Upper lobe of left lung (tissue), 6 donors: ENCODE results near the gene TGOLN2. TPM values are rescaled to one million over a fixed set of nuclear protein-coding genes. Genes with fewer than 3 reads are reported as not detected.

Source experiments
- ATAC-seq, 2 donors: fragments of 200-7000 bp; cut with Tn5 transposase; one replicate each; pipeline ENCODE4 v1.9.1; 2022; ENCODE audit warnings: mild to moderate bottlenecking in 2 of 2, moderate library complexity in 2 of 2; ENCODE audit not compliant: low FRiP score in 2 of 2
- DNase-seq, 2 donors: peaks; one replicate each; pipeline ENCODE4 v3.0.0-alpha.2; 2019 to 2020
- H3K27ac ChIP-seq, 4 donors: fragments of 200-600 bp; sonication (generic); one replicate each; pipeline ENCODE4 v1.5.1; 2016 to 2019
- H3K27me3 ChIP-seq, 4 donors: fragments of 200-600 bp; sonication (generic); one replicate each; pipeline ENCODE4 v1.5.1; 2017 to 2019
- H3K36me3 ChIP-seq, 4 donors: fragments of 200-600 bp; sonication (generic); one replicate each; pipeline ENCODE4 v1.5.1; 2016 to 2019
- H3K4me1 ChIP-seq, 4 donors: fragments of 200-600 bp; sonication (generic); one replicate each; pipeline ENCODE4 v1.5.1; 2018 to 2019
- H3K4me3 ChIP-seq, 4 donors: fragments of 200-600 bp; sonication (generic); one replicate each; pipeline ENCODE4 v1.5.1; 2017 to 2019; ENCODE audit warnings: mild to moderate bottlenecking in 2 of 4, moderate library complexity in 1 of 4
- H3K9me3 ChIP-seq, 4 donors: fragments of 200-600 bp; sonication (generic); one replicate each; pipeline ENCODE4 v1.5.1; 2018 to 2019
- CTCF ChIP-seq, 6 experiments: fragments of 450-650 bp in 4 of 6; fragments of 200-600 bp in 2 of 6; sonication (generic) in 2 of 6; IDR thresholded peaks; one replicate each; pipeline ENCODE4 v1.5.1; 2016 to 2019; ENCODE audit warnings: antibody characterized with exemption in 6 of 6
- EP300 ChIP-seq, 4 donors: sonication (generic); formaldehyde crosslinking; IDR thresholded peaks; one replicate each; pipeline ENCODE4 v1.5.1; 2017; ENCODE audit warnings: antibody characterized with exemption in 4 of 4, control low read depth in 2 of 4
- POLR2A ChIP-seq, 4 donors: fragments of 450-650 bp; IDR thresholded peaks; one replicate each; pipeline ENCODE4 v1.5.1; 2016 to 2017; ENCODE audit warnings: antibody characterized with exemption in 4 of 4, mild to moderate bottlenecking in 2 of 4
- POLR2AphosphoS5 ChIP-seq, 2 donors: sonication (generic); formaldehyde crosslinking; IDR thresholded peaks; one replicate each; pipeline ENCODE4 v1.5.1; 2017; ENCODE audit warnings: antibody characterized with exemption in 2 of 2
- WGBS, 2 donors: methylation state at CpG; one replicate each; pipeline ENCODE4 v1.1.5; 2017 to 2018; 5-methylcytosine and 5-hydroxymethylcytosine counted together
- total RNA-seq, 6 donors: library from RNA; depleted of rRNA in 4 of 6; stranded (reverse); fragments of >200 nt in 4 of 6; gene quantifications; one replicate each; pipeline versions ENCODE4 v1.1.0 to v1.2.1, GENCODE V29; 2016 to 2021
- donor health status: DM: no; HTN: no; CAD: no; lungs with moderate emphysema.
- donor health status: DM: no; HTN: yes; CAD: no; lungs with severe emphysema.

TGOLN2 gene
- total RNA-seq, 6 donors from 2014 or later: 128 to 172 (median 147) TPM

GRCh38 chr2:85308201-85308600 lies 19.6 kb downstream of the TGOLN2 start:
- Histone ChIP-seq H3K27me3 (no peaks in the 10 kb centered on the region), H3K9me3 (no peaks in the 10 kb centered on the region), H3K4me1 (peaks cover 11 to 23% (median 20%) of the 10 kb centered on the region in 4 donors), H3K4me3 (no peak overlapping the region), H3K27ac (peak overlapping the region in 1 of 4 donors; percentile 27), H3K36me3 (peaks cover 0 to 39% (median 21%) of the 10 kb centered on the region in 4 donors)
- ATAC-seq (no peak), DNase-seq (no peak)
- TF ChIP-seq POLR2AphosphoS5 (IDR thresholded peaks at IDR 0.05) (no peak), CTCF (IDR thresholded peaks at IDR 0.05) (no peak), EP300 (IDR thresholded peaks at IDR 0.05) (no peak), POLR2A (IDR thresholded peaks at IDR 0.05) (no peak)
- WGBS, 2 donors: 78 to 81% methylated on average over 4 to 6 of the region's 6 CpGs

- WGBS, 2 donors: 88 to 91% methylated on average over 9 of the region's 9 CpGs
- no peak for ATAC-seq
- H3K4me3 ChIP-seq: no peak overlapping the region
- TF ChIP-seq CTCF (IDR thresholded peaks at IDR 0.05) (no peak), EP300 (IDR thresholded peaks at IDR 0.05) (no peak), POLR2A (IDR thresholded peaks at IDR 0.05) (no peak), POLR2AphosphoS5 (IDR thresholded peaks at IDR 0.05) (no peak)
- H3K4me1 ChIP-seq: peaks cover 11 to 23% (median 20%) of the 10 kb centered on the region in 4 donors
- H3K27ac ChIP-seq: peak overlapping the region in 3 of 4 donors; percentile 31 to 48 (median 45)
- peaks cover 0 to 43% (median 22%) of the 10 kb centered on the region in 4 donors for H3K36me3 ChIP-seq
- H3K27me3 ChIP-seq: no peaks in the 10 kb centered on the region
- no peak for DNase-seq
- H3K9me3 ChIP-seq: no peaks in the 10 kb centered on the region
Measured at GRCh38 chr2:85307527-85307897, 20.3 kb downstream of the TGOLN2 start.

GRCh38 chr2:85303780-85304531 lies 23.8 kb downstream of the TGOLN2 start:
- ATAC-seq (no peak), DNase-seq (peak in 1 of 2 donors; percentile 52)
- no peaks in the 10 kb centered on the region for H3K27me3 ChIP-seq
- H3K9me3 ChIP-seq: no peaks in the 10 kb centered on the region
- 88 to 93% methylated on average over 26 to 28 of the region's 28 CpGs for WGBS, 2 donors
- H3K4me1 ChIP-seq: peaks cover 6 to 10% (median 6%) of the 10 kb centered on the region in 4 donors
- H3K36me3 ChIP-seq: peaks cover 0 to 43% (median 22%) of the 10 kb centered on the region in 4 donors
- no peak overlapping the region for H3K4me3 ChIP-seq
- H3K27ac ChIP-seq: no peak overlapping the region
- TF ChIP-seq EP300 (IDR thresholded peaks at IDR 0.05) (no peak), CTCF (IDR thresholded peaks at IDR 0.05) (no peak), POLR2AphosphoS5 (IDR thresholded peaks at IDR 0.05) (no peak)

GRCh38 chr2:85302121-85302520 lies 25.7 kb downstream of the TGOLN2 start:
- Histone ChIP-seq H3K4me3 (no peak overlapping the region), H3K27ac (no peak overlapping the region), H3K36me3 (peaks cover 0 to 34% (median 17%) of the 10 kb centered on the region in 4 donors), H3K27me3 (no peaks in the 10 kb centered on the region), H3K9me3 (no peaks in the 10 kb centered on the region), H3K4me1 (no peaks in the 10 kb centered on the region)
- TF ChIP-seq EP300 (IDR thresholded peaks at IDR 0.05): no peak
- TF ChIP-seq CTCF (IDR thresholded peaks at IDR 0.05): no peak
- TF ChIP-seq POLR2AphosphoS5 (IDR thresholded peaks at IDR 0.05): no peak
- no peak for TF ChIP-seq POLR2A (IDR thresholded peaks at IDR 0.05)
- DNase-seq (no peak), ATAC-seq (no peak)
- 85 to 89% methylated on average over 6 of the region's 6 CpGs for WGBS, 2 donors
